K562 (cell line): ENCODE results near the gene TRAF3IP1. TPM values are rescaled to one million over a fixed set of nuclear protein-coding genes. Genes with fewer than 3 reads are reported as not detected.

Experiments used
- ARID1B ChIP-seq: fragments of 450-650 bp; IDR thresholded peaks from 2 replicates; pipeline ENCODE4 v1.6.1; 2016; ENCODE audit warnings: antibody characterized with exemption, mild to moderate bottlenecking, inconsistent platforms
- ATF7 ChIP-seq: fragments of 450-650 bp; IDR thresholded peaks from 2 replicates; pipeline ENCODE4 v1.7.1; 2014; ENCODE audit warnings: mild to moderate bottlenecking, moderate library complexity
- CBX2 ChIP-seq: fragments of 200-600 bp; sonication (generic); IDR thresholded peaks from one replicate; pipeline ENCODE4 v1.6.1; 2012; ENCODE audit warnings: mild to moderate bottlenecking, low read length, inconsistent platforms; ENCODE audit not compliant: insufficient read depth, poor library complexity, severe bottlenecking
- CREB3 ChIP-seq: fragments of 450-650 bp; conservative IDR thresholded peaks from 2 replicates; pipeline ENCODE4 v1.6.1; 2016; ENCODE audit warnings: missing genetic modification characterization, low read depth, mild to moderate bottlenecking, missing compliant biosample characterization, moderate library complexity
- CREB3L1 ChIP-seq: fragments of 450-650 bp; IDR thresholded peaks from 2 replicates; pipeline ENCODE4 v1.6.1; 2014; ENCODE audit warnings: low read depth, mild to moderate bottlenecking, moderate library complexity, borderline replicate concordance
- DPF2 ChIP-seq: fragments of 450-650 bp; IDR thresholded peaks from 2 replicates; pipeline ENCODE4 v1.6.1; 2016
- HBP1 ChIP-seq: fragments of 450-650 bp; formaldehyde crosslinking; IDR thresholded peaks from 2 replicates; pipeline ENCODE4 v1.4.0; 2022; ENCODE audit warnings: missing genetic modification characterization
- HDAC2 ChIP-seq: fragments of 450-650 bp; IDR thresholded peaks from 2 replicates; pipeline ENCODE4 v1.6.1; 2016; ENCODE audit warnings: mild to moderate bottlenecking
- IRF2 ChIP-seq: sonication (generic); formaldehyde crosslinking; IDR thresholded peaks from 2 replicates; pipeline ENCODE4 v1.8.1; 2022; ENCODE audit warnings: mild to moderate bottlenecking, missing genetic modification reagents
- L3MBTL2 ChIP-seq: fragments of 450-650 bp; IDR thresholded peaks from 2 replicates; pipeline ENCODE4 v1.6.1; 2016; ENCODE audit warnings: mild to moderate bottlenecking, moderate library complexity
- MECOM ChIP-seq: fragments of 250-450 bp; sonication (Bioruptor Pico); IDR thresholded peaks from 2 replicates; pipeline ENCODE4 v1.8.0; 2022; ENCODE audit warnings: inconsistent platforms
- MTA3 ChIP-seq: fragments of 450-650 bp; formaldehyde crosslinking; IDR thresholded peaks from 2 replicates; pipeline ENCODE4 v1.6.1; 2017; ENCODE audit warnings: mild to moderate bottlenecking, borderline replicate concordance
- NCOA2 ChIP-seq, 2 experiments: fragments of 450-650 bp; IDR thresholded peaks; 2 replicates each; pipeline ENCODE4 v1.6.1; 2018; ENCODE audit warnings: mild to moderate bottlenecking in 2 of 2, moderate library complexity in 1 of 2; ENCODE audit not compliant: partially characterized antibody in 2 of 2
- NCOA4 ChIP-seq: fragments of 450-650 bp; IDR thresholded peaks from 2 replicates; pipeline ENCODE4 v1.6.1; 2018; ENCODE audit warnings: mild to moderate bottlenecking; ENCODE audit not compliant: partially characterized antibody
- SMAD1 ChIP-seq: fragments of 150-350 bp; IDR thresholded peaks from 2 replicates; pipeline ENCODE4 v1.6.1; 2014; ENCODE audit warnings: low read length, low read depth; ENCODE audit not compliant: partially characterized antibody
- SMARCE1 ChIP-seq: fragments of 450-650 bp; IDR thresholded peaks from 2 replicates; pipeline ENCODE4 v1.7.1; 2016; ENCODE audit warnings: mild to moderate bottlenecking
- SNAPC5 ChIP-seq: fragments of 250-450 bp; sonication (Bioruptor Pico); IDR thresholded peaks from 2 replicates; pipeline ENCODE4 v1.8.0; 2021; ENCODE audit warnings: moderate library complexity, mild to moderate bottlenecking, inconsistent platforms
- STAT5A ChIP-seq: IDR thresholded peaks from 2 replicates; pipeline ENCODE4 v1.6.1; 2012; ENCODE audit warnings: low read length, inconsistent platforms, borderline replicate concordance
- TCF15 ChIP-seq: fragments of 250-450 bp; sonication (Bioruptor Pico); IDR thresholded peaks from 2 replicates; pipeline ENCODE4 v1.8.0; 2022; ENCODE audit warnings: moderate library complexity, mild to moderate bottlenecking, inconsistent platforms
- ZBTB34 ChIP-seq: fragments of 250-450 bp; sonication (Bioruptor Pico); IDR thresholded peaks from 2 replicates; pipeline ENCODE4 v1.8.0; 2021; ENCODE audit warnings: mild to moderate bottlenecking, moderate library complexity
- ZFP36 ChIP-seq: fragments of 150-350 bp; IDR thresholded peaks from 2 replicates; pipeline ENCODE4 v1.6.1; 2018; ENCODE audit warnings: low read length, low read depth; ENCODE audit not compliant: partially characterized antibody
- ZNF133 ChIP-seq: fragments of 250-450 bp; sonication (Bioruptor Pico); IDR thresholded peaks from 2 replicates; pipeline ENCODE4 v1.4.0; 2020; ENCODE audit warnings: mild to moderate bottlenecking
- ZNF23 ChIP-seq: fragments of 250-450 bp; sonication (Bioruptor Pico); IDR thresholded peaks from 2 replicates; pipeline ENCODE4 v1.4.0; 2020; ENCODE audit warnings: mild to moderate bottlenecking
- polyA plus RNA-seq, 8 experiments: library from polyadenylated mRNA; depleted of rRNA in 4 of 8; stranded (reverse) in 5 of 8; unstranded in 3 of 8; fragments of >200 nt; fragmentation: Nextera tagmentation in 2 of 8; fragmentation: Illumina TruSeq in 1 of 8; extraction: Ambion mirVana in 2 of 8; extraction: Trizol in 1 of 8; gene quantifications; 2 replicates each; pipeline versions ENCODE4 v1.2.1 to v1.2.3, GENCODE V29; 2011 to 2014; ENCODE audit warnings: inconsistent platforms in 1 of 8, missing spikeins in 1 of 8
- total RNA-seq, 7 experiments: library from RNA; depleted of rRNA in 6 of 7; stranded (reverse); fragments of >200 nt in 6 of 7; fragmentation: Illumina TruSeq in 2 of 7; extraction: Trizol in 2 of 7; gene quantifications; 2 replicates each; pipeline versions ENCODE4 v1.2.1 to v1.2.3, GENCODE V29; 2011 to 2021; ENCODE audit warnings: low replicate concordance in 1 of 7

The TRAF3IP1 gene
- total and polyA plus RNA-seq, 9 of the 15 experiments (the other 6 are each of a cell fraction or from before 2014, with no cell fraction given), result 1.3 to 7.4 (median 3.4) TPM

- no peak for TF ChIP-seq ZFP36
- TF ChIP-seq NCOA2 (IDR thresholded peaks at IDR 0.05; ENCODE audit: partially characterized antibody in 2 of 2), result no peak
- no peak for TF ChIP-seq NCOA4
- TF ChIP-seq CREB3L1, result peak; percentile 32; the same call in 1 of the 2 replicates
- TF ChIP-seq HBP1 (CRISPR knock-in tag), result no peak
- TF ChIP-seq ZNF23 (CRISPR knock-in tag), result no peak
- peak; percentile 66 for TF ChIP-seq DPF2
- peak; percentile 90 for TF ChIP-seq ARID1B
- no peak for TF ChIP-seq TCF15
- peak; percentile 48; the same call in 1 of the 2 replicates for TF ChIP-seq SMARCE1
- peak; percentile 50 for TF ChIP-seq ATF7
- no peak for TF ChIP-seq SNAPC5
- TF ChIP-seq CREB3 (tag), result no peak
- no peak for TF ChIP-seq SMAD1
- no peak for TF ChIP-seq IRF2
- TF ChIP-seq MECOM (CRISPR knock-in tag), result 0 out of 2 replicates have a peak, but pooled peaks have one; percentile 22
- 0 out of 2 replicates have a peak, but pooled peaks have one; percentile 47 for TF ChIP-seq MTA3
- peak; percentile 55 for TF ChIP-seq STAT5A
- TF ChIP-seq HDAC2, result no peak; the same call in 1 of the 2 replicates
- no peak for TF ChIP-seq ZNF133 (CRISPR knock-in tag)
- peak; percentile 40; the same call in 1 of the 2 replicates for TF ChIP-seq L3MBTL2
- 0 out of 2 replicates have a peak, but pooled peaks have one; percentile 28 for TF ChIP-seq ZBTB34 (CRISPR knock-in tag)
- no peak for TF ChIP-seq CBX2
These were observed 100.8 kb downstream of the TRAF3IP1 start (continued) for GRCh38 chr2:238420878-238421694.
